B cell (primary cell): ENCODE data around the gene AOAH.

Experiments
- EZH2 ChIP-seq: IDR thresholded peaks from 2 replicates; pipeline ENCODE4 v1.6.1; 2012; ENCODE audit warnings: borderline replicate concordance, low read depth, mild to moderate bottlenecking, moderate library complexity, low read length; ENCODE audit not compliant: insufficient read depth, poor library complexity, severe bottlenecking
- TF ChIP-seq, protein P1 (sequence below): fragments of 200-600 bp; IDR thresholded peaks from one replicate; pipeline ENCODE4 v1.8.0; 2022; ENCODE audit warnings: antibody characterized with exemption, mild to moderate bottlenecking

DNA sequence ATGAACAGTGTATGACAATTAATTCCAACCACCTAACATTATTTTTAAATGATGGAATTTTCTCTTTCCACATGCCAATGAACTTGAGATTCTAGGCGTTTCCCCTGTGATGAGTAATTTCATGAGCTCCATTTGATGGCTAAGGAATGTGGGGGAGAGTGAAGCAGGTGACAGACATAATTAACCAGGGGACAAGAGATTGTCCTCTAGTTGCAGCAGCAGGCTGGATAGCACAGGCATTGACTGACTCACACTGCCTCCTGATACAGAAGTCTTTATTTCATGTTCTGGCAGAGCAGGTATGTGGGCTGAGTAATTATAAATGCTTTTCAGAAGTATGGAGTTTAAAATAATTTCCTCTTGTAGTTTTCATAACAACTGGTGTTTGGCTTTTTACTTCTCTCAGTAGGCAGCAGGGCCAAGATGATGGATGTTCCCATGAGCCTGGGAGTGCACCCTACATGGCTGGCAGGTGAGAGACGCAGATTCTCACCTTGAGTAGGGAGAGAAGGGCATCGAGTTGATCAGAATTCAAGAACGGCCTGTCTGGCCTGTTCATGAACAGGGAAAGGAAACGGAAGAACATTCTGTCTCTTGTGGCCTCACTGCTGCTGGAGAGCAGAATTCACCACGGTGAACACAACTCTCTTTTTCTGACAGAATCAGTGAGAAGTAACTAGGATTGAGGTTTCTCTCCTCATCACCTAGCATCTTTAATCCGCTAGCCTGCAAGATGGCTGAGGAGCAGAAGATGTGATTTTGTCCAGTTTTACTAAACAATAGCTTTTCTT is 118.8 kb downstream of the AOAH start:
- TF ChIP-seq, protein P1, sequence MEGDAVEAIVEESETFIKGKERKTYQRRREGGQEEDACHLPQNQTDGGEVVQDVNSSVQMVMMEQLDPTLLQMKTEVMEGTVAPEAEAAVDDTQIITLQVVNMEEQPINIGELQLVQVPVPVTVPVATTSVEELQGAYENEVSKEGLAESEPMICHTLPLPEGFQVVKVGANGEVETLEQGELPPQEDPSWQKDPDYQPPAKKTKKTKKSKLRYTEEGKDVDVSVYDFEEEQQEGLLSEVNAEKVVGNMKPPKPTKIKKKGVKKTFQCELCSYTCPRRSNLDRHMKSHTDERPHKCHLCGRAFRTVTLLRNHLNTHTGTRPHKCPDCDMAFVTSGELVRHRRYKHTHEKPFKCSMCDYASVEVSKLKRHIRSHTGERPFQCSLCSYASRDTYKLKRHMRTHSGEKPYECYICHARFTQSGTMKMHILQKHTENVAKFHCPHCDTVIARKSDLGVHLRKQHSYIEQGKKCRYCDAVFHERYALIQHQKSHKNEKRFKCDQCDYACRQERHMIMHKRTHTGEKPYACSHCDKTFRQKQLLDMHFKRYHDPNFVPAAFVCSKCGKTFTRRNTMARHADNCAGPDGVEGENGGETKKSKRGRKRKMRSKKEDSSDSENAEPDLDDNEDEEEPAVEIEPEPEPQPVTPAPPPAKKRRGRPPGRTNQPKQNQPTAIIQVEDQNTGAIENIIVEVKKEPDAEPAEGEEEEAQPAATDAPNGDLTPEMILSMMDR, result no peak
- TF ChIP-seq EZH2, result no peak
